ENCODE results near the gene PPP6R2.

- TF ChIP-seq EZH2phosphoT487 (IDR thresholded peaks at IDR 0.05; ENCODE audit: borderline replicate concordance) = no peak
- TF ChIP-seq CTCF (conservative IDR thresholded peaks at IDR 0.05; ENCODE audit: low read length) = no peak
Observed at GRCh38 chr22:50423956-50424355, 80.8 kb downstream of the PPP6R2 start.

Measured in Loucy (cell line).